ENCODE data around the gene GRK3.
"Not testable (repeated sequence)": the region's sequence is repeated elsewhere in the genome, so short reads cannot be mapped to it uniquely, and the experiment has no call there.

GRK3 gene

DNA sequence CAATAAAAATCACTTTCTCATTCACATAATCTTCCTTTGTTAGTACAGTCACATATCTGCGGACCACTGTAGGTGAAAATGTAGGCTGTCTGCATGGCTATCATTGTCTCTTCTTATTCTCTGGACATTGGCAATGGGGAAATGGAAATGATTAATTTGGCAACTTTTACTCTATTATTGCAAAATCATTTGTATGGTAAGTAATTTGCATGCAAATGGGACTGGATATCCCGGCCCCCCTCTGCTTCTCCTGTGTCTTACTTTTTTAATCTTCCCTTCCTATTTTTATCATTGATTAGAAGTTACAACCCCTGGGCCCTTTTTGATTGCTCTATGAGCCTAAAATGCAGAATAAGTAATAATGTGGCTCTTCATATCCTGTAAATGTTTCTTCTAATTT is 6.0 kb downstream of the GRK3 start:
- H3K9me3 Mint-ChIP-seq: no peaks in the 10 kb centered on the region
- peaks cover 65% of the 10 kb centered on the region for H3K4me1 Mint-ChIP-seq
- no peak overlapping the region for H3K27ac Mint-ChIP-seq
- H3K36me3 Mint-ChIP-seq: peaks cover 38% of the 10 kb centered on the region
- DNase-seq: no peak
- no peaks in the 10 kb centered on the region for H3K27me3 Mint-ChIP-seq
- H3K4me3 Mint-ChIP-seq: no peak overlapping the region
- CTCF ChIA-PET: no interaction called here

DNA sequence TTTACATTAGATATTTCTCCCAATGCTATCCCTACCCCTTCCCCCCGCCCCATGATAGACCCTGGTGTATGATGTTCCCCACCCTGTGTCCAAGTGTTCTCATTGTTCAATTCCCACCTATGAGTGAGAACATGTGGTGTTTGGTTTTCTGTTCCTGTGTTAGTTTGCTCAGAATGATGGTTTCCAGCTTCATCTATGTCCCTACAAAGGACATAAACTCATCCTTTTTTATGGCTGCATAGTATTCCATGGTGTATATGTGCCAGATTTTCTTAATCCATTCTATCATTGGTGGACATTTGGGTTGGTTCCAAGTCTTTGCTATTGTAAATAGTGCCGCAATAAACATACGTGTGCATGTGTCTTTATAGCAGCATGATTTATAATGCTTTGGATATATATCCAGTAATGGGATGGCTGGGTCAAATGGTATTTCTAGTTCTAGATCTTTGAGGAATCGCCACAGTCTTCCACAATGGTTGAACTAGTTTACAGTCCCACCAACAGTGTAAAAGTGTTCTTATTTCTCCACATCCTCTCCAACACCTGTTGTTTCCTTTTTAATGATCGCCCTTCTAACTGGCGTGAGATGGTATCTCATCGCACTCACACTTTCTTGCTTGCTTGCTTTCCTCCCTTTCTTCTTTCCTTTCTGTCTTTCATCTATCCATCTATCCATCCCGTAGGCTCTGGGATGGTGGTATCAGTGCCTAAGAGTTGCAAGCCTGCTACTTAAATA is 7.7 kb downstream of the GRK3 start:
- Mint-ChIP-seq H3K4me1 (peaks cover 50% of the 10 kb centered on the region), H3K36me3 (peaks cover 36% of the 10 kb centered on the region)
- H3K27me3 Mint-ChIP-seq, H3K27ac Mint-ChIP-seq, H3K4me3 Mint-ChIP-seq, DNase-seq, H3K9me3 Mint-ChIP-seq: not testable (repeated sequence)
- CTCF ChIA-PET: interaction anchor here (0.7 kb wide), 1 partner anchor 51 kb away, joined by 3 read pairs; no protein-coding TSS in a partner anchor

DNA sequence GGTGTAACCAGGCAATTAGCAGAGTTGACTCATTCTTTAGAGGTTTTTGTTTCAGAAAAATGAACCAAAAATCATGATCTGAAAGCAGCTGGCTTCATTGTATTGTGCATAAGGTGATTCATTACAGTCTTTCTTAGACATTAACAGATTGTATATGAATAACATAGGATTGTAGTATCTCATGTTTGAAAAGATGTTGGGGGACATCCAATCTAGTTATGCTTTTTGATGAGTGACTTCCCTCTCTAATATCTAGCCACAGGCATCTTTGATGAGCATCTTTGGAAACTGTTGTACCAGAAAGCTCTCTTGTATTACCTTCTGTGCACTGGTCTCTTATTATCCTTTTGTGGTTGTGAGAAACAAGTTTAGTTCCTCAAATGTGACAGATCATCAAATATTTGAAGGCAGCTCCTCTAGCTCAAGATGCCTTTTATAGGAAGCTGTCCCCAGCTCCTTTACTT is 8.3 kb downstream of the GRK3 start:
- CTCF ChIA-PET: interaction anchor here (0.7 kb wide), 1 partner anchor 50 kb away, joined by 3 read pairs; no protein-coding TSS in a partner anchor
- H3K9me3 Mint-ChIP-seq: no peaks in the 10 kb centered on the region
- H3K4me1 Mint-ChIP-seq: peaks cover 44% of the 10 kb centered on the region
- H3K27ac Mint-ChIP-seq: no peak overlapping the region
- no peaks in the 10 kb centered on the region for H3K27me3 Mint-ChIP-seq
- H3K36me3 Mint-ChIP-seq: peaks cover 34% of the 10 kb centered on the region
- H3K4me3 Mint-ChIP-seq: no peak overlapping the region
- DNase-seq: no peak

DNA sequence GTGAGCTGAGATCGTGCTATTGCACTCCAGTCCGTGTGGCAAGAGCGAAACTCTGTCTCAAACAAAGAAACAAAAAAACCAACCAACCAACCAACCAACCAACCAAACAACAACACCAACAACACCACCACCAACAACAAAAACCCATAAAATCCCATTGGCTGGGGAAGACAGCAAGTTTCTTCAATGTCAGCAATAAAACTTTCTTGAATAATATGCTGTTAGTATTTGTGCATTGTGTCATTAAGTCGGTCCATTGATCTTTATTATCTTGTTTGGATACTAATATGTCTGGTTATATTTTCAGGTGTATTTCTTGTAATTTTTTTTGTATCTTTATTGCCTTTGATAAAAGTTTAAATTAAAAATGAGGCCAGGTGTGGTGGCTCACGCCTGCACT is 9.4 kb downstream of the GRK3 start:
- Mint-ChIP-seq H3K27ac (no peak overlapping the region), H3K4me3 (no peak overlapping the region), H3K4me1 (peaks cover 37% of the 10 kb centered on the region), H3K27me3 (no peaks in the 10 kb centered on the region), H3K9me3 (no peaks in the 10 kb centered on the region), H3K36me3 (peaks cover 42% of the 10 kb centered on the region)
- CTCF ChIA-PET: no interaction called here
- DNase-seq: no peak

DNA sequence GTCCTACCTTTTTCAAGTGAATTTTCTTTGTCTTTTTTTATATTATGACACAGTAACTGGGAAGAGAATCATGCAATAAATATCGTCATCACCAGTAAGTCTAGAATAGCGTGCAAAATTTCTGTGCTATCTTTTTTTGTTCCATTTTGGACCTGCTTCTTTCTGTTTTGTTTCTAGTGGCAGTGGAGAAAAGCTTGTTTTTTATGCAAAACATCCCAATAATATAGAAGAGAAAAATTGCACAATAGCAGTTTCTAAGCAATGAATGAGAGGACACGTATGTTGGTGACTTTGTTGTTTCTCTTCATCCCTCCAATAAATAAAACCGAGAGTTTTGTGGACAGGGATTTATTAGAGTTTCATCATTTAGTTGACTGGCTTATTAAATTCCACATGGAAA is 10.3 kb downstream of the GRK3 start:
- H3K4me3 Mint-ChIP-seq: no peak overlapping the region
- CTCF ChIA-PET: no interaction called here
- no peaks in the 10 kb centered on the region for H3K27me3 Mint-ChIP-seq
- no peak for DNase-seq
- H3K36me3 Mint-ChIP-seq: peaks cover 36% of the 10 kb centered on the region
- H3K4me1 Mint-ChIP-seq: peaks cover 29% of the 10 kb centered on the region
- no peaks in the 10 kb centered on the region for H3K9me3 Mint-ChIP-seq
- H3K27ac Mint-ChIP-seq: no peak overlapping the region

DNA sequence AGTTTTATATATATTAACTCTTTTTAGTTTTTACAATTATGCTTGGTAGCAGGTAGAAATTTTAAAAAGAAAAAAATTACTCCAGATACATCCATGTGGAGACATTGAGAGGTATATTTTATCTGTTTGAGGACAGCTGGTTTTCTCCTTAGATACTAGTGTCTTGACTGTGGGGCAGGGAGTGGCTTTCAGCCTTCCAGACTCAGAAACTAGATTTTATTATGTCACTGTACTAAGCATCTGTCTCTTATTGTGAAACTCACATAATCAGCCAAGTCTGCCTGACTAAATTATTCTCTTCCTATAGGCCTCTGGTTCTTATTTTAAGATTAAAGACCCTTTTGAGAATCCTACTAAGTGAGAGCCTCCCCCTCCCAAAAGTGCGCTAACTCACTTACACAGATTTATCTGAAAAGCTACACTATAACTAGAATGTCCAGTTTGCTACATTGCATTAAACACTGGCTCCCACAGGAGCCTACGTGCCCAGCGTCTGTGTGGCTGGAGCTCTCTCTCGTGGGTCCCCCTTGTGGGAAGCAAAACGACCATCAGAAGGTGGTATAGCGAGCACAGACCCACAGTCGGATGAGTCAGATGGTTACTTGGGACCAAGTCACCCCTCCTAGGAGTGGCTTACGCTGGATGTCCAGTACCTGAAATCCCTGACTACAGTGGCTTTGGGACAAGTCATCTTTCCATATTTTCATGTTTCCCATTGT is 11.4 kb downstream of the GRK3 start:
- H3K27me3 Mint-ChIP-seq, DNase-seq, CTCF ChIA-PET, H3K27ac Mint-ChIP-seq, H3K9me3 Mint-ChIP-seq, H3K4me3 Mint-ChIP-seq: not testable (repeated sequence)
- peaks cover 35% of the 10 kb centered on the region for H3K36me3 Mint-ChIP-seq
- peaks cover 26% of the 10 kb centered on the region for H3K4me1 Mint-ChIP-seq

DNA sequence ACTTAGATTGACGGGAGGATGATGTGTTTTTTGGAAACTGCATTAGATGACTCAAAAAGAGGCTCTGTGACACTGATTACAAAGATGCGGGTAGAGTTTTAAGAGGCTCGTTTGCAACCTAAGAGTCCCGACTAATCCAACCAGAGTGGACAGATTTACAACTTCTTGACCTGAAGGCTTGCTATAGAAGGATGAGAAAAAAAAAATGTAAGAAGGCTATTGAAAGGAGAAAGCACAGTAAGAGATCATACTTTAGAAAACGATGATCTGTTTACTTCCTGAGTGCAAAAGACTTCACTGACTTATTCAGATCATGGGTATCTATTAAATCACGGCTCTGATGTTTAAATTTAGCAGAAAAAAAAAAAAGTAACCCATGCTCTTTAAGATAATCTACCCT is 17.0 kb downstream of the GRK3 start:
- H3K4me3 Mint-ChIP-seq, CTCF ChIA-PET, H3K27me3 Mint-ChIP-seq, H3K27ac Mint-ChIP-seq, H3K9me3 Mint-ChIP-seq, DNase-seq: not testable (repeated sequence)
- Mint-ChIP-seq H3K36me3 (peaks cover 14% of the 10 kb centered on the region), H3K4me1 (peaks cover 28% of the 10 kb centered on the region)

DNA sequence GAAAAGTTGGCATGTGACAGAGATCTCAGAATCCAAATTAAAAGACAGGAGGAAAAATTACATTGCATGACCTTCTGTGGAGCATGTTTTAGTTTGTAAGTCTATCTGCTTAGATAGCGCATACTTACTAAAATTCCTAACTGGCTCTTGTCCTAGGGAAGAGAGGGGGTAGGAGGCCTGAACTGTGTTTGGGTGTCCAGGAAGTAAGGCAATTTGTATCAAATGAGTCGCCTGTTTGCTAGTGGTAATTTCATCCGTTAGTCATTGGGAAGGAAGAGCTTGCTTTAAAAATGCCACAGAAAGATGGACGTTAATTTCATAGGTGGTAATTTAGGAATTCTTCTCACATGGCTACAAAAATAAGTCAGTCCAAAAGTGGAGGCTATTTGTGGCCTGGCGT is 18.5 kb downstream of the GRK3 start:
- CTCF ChIA-PET: no interaction called here
- H3K36me3 Mint-ChIP-seq: peaks cover 18% of the 10 kb centered on the region
- H3K4me3 Mint-ChIP-seq: no peak overlapping the region
- H3K27me3 Mint-ChIP-seq: no peaks in the 10 kb centered on the region
- H3K27ac Mint-ChIP-seq: no peak overlapping the region
- H3K4me1 Mint-ChIP-seq: peaks cover 31% of the 10 kb centered on the region
- no peaks in the 10 kb centered on the region for H3K9me3 Mint-ChIP-seq
- no peak for DNase-seq

DNA sequence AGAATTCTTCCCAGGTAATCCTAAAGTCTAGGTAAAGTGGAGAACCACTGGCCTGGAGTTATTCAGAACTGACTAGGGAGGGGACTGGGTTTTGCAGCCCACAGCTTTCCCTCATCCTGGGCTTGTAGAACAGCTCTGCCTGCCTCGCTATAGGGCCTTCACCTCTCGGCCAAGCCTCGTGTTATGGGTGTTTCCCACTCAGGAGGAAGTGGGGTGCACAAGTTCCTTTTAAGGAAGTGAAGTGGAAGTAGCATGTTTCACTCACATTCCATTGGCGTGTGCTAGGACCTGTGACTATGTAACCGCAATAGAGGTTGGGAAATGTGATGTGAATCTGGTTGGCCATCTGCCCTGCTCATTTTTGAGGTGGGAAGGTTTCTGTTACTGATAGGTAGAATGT is 20.5 kb downstream of the GRK3 start:
- H3K27ac Mint-ChIP-seq, H3K4me3 Mint-ChIP-seq, DNase-seq, H3K27me3 Mint-ChIP-seq, CTCF ChIA-PET, H3K9me3 Mint-ChIP-seq: not testable (repeated sequence)
- peaks cover 36% of the 10 kb centered on the region for H3K4me1 Mint-ChIP-seq
- H3K36me3 Mint-ChIP-seq: peaks cover 20% of the 10 kb centered on the region

DNA sequence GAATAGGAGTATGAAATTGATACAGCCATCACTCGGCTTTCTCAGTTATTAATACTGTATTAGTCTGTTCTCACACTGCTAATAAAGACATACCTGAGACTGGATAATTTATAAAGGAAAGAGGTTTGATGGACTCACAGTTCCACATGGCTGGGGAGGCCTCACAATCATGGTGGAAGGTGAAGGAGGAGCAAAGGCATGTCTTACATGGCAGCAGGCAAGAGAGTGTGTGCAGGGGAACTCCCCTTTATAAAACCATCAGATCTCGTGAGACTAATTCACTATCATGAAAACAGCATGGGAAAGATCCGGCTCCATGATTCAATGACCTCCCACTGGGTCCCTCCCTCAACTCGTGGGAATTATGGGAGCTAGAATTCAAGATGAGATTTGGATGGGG is 25.2 kb downstream of the GRK3 start:
- H3K27ac Mint-ChIP-seq, DNase-seq, H3K27me3 Mint-ChIP-seq, H3K4me3 Mint-ChIP-seq, CTCF ChIA-PET: not testable (repeated sequence)
- Mint-ChIP-seq H3K9me3 (peaks cover 20% of the 10 kb centered on the region), H3K36me3 (peaks cover 29% of the 10 kb centered on the region), H3K4me1 (peaks cover 17% of the 10 kb centered on the region)

DNA sequence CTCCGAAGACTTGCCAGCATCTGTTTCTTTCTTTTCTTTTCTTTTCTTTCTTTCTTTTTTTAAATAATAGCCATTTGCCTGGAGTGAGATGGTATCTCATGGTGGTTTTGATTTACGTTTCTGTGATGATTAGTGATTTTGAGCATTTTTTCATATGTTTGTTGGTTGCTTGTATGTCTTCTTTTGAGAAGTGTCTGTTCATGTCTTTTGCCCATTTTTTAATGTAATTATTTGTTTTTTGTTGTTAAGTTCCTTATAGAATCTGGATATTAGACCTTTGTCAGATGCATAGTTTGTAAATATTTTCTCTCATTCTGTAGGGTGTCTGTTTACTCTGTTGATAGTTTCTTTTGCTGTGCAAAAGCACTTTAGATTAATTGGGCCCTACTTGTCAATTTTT is 28.8 kb downstream of the GRK3 start:
- Mint-ChIP-seq H3K9me3 (peaks cover 28% of the 10 kb centered on the region), H3K36me3 (peaks cover 44% of the 10 kb centered on the region), H3K4me1 (peaks cover 17% of the 10 kb centered on the region)
- H3K27ac Mint-ChIP-seq, H3K4me3 Mint-ChIP-seq, CTCF ChIA-PET, DNase-seq, H3K27me3 Mint-ChIP-seq: not testable (repeated sequence)

DNA sequence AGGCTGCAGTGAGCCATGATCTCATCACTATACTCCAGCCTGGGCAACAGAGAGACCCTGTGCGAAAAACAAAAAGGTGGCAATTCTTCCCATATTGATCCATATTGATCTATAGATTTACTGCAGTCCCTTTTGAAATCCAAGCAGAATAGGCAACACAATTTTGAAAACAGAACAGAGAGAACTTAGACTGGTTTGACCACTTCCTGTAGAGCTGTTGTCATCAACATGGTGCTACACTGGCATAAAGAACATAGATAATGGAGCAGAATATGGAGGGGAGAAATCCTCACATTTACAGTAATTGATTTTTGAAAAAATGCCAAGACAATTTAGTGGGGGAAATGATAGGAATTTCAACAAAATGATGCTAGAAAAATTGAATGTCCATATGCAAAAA is 34.1 kb downstream of the GRK3 start:
- DNase-seq: no peak
- Mint-ChIP-seq H3K9me3 (peaks cover 14% of the 10 kb centered on the region), H3K27ac (peak overlapping the region; percentile 2), H3K36me3 (peaks cover 42% of the 10 kb centered on the region), H3K27me3 (no peaks in the 10 kb centered on the region), H3K4me1 (peaks cover 24% of the 10 kb centered on the region), H3K4me3 (no peak overlapping the region)
- CTCF ChIA-PET: no interaction called here

DNA sequence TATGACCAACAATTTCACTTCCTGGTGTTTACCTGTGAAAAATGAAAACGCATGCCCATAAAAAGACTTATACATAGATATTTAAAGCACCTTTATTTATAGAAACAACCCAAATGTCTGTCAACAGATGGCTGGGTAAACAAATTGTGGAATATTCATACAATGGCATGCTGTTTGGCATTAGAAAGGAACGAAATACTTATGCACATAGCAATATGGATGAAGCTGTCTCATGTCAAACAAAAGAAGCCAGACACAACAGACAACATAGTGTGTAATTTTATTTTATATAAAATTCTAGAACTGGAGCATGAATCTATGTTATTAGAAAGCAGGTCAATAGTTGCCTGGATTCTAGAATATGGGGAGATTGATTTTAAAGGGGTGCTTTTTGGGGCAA is 38.0 kb downstream of the GRK3 start:
- H3K4me1 Mint-ChIP-seq: peaks cover 24% of the 10 kb centered on the region
- DNase-seq: no peak
- peaks cover 7% of the 10 kb centered on the region for H3K9me3 Mint-ChIP-seq
- no peak overlapping the region for H3K4me3 Mint-ChIP-seq
- CTCF ChIA-PET: no interaction called here
- no peaks in the 10 kb centered on the region for H3K27me3 Mint-ChIP-seq
- H3K36me3 Mint-ChIP-seq: peaks cover 26% of the 10 kb centered on the region
- H3K27ac Mint-ChIP-seq: no peak overlapping the region

DNA sequence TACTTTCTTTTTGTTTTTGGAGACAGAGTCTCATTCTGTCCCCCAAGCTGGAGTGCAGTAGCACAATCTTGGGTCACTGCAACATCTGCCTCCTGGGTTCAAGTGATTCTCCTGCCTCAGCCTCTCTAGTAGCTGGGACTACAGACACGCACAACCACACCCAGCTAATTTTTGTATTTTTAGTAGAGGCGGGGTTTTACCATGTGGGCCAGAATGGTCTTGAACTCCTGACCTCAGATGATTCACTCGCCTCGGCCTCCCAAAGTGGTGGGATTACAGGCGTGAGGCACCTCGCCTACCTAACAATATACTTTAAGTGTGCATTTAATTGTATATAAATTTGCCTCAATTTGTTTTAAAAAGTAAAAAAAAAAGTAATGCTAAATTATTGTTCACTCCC is 38.4 kb downstream of the GRK3 start:
- CTCF ChIA-PET: interaction anchor here (1.0 kb wide), 1 partner anchor 11 kb away, joined by 3 read pairs; no protein-coding TSS in a partner anchor
- Mint-ChIP-seq H3K9me3 (peaks cover 2% of the 10 kb centered on the region), H3K4me3 (no peak overlapping the region), H3K27ac (no peak overlapping the region), H3K36me3 (peaks cover 21% of the 10 kb centered on the region), H3K27me3 (no peaks in the 10 kb centered on the region), H3K4me1 (peaks cover 19% of the 10 kb centered on the region)
- DNase-seq: no peak

DNA sequence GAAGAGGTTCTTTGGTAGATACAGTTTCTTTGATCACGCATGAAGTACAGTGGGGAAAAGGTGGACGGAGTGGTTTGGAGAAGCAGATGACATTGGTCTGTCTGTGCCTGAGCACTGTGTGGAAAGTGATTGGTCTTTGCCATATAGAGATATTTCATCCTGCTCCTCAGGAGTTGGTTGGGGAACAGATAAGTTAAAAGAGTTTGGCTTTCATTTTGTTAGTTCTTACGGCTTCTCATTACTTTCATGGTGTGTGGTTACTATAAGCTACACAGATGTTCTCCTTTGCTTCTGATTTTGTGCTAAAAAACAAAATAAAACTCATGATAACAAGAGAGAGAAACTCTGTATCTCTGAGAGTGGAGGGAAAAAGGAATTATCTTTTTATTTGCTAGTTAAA is 40.7 kb downstream of the GRK3 start:
- H3K27me3 Mint-ChIP-seq, CTCF ChIA-PET, H3K4me3 Mint-ChIP-seq, H3K9me3 Mint-ChIP-seq, H3K4me1 Mint-ChIP-seq, DNase-seq, H3K27ac Mint-ChIP-seq: not testable (repeated sequence)
- peaks cover 14% of the 10 kb centered on the region for H3K36me3 Mint-ChIP-seq
